ENCODE data around the gene FGFBP3.
A peak's percentile ranks its signal among the peaks of the same experiment; 100 is the strongest.

Gene FGFBP3

DNA sequence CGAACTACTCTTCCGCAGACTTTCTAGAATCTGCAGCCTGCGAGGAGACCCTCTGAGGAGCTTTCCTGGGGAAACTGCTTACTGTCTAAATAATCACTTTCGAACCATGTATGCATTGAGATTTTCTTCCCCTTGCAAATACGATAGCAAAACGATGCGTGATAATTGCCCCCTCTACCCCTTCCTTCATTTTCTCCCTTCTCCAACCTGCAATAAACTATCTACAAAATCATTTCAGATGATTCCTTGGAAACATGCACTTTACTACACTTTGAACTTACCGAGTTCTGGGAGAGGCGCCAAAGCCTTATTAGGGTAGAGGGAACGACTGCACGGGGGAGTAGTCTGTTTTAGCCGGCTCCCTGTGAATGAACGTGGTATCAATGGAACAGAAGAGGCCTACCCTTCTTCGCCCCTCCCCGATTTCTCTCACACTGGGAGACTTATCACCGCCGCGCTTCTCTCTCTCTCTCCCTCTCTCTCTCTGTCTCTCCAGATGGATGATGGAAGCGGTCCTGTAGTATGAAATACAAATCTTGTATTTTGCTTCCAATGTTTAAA lies at the start of gene FGFBP3:
FGFBP3 (minus strand) TSS at position 370 of the 561 bp plus-strand sequence. CDS start 517 bp downstream, outside the sequence.
- DNase-seq: peak; percentile 48

GRCh38 chr10:91957091-91957490 lies 47.8 kb upstream of the FGFBP3 start:
- no peak for DNase-seq

GRCh38 chr10:91955114-91955513 lies 45.8 kb upstream of the FGFBP3 start:
- DNase-seq: no peak

- DNase-seq: no peak
Measured at GRCh38 chr10:91953600-91954160, 44.4 kb upstream of the FGFBP3 start.

DNA sequence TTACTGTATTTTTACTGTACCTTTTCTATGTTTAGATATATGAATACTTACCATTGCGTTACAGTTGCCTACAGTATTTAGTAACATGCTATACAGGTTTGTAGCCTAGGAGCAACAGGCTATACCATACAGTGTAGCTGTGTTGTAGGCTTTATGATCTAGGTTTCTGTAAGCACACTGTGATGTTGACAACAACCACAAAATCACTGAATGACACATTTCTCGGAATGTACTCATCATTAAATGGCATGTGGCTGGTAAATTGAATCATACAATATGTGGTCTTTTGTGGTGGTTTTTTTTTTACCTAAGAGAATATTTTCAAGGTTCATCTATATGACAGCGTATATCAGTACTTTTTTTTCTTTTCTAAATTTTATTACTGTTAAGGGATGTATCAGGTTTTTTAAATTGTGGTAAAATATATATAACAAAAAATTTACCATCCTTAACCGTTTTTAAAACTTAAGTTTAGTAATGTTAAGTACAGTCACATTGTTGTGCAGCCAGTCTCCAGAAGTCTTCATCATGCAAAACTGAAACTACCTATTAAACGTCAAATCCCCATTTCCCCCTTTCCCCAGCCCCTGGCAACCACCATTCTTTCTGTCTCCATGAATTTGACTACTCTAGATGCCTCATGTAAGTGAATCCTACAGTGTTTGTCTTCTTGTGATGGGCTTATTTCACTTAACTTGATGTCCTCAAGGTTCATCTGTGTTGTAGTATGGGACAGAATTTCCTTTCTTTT lies 35.8 kb upstream of the FGFBP3 start:
- peak; percentile 91 for DNase-seq

DNA sequence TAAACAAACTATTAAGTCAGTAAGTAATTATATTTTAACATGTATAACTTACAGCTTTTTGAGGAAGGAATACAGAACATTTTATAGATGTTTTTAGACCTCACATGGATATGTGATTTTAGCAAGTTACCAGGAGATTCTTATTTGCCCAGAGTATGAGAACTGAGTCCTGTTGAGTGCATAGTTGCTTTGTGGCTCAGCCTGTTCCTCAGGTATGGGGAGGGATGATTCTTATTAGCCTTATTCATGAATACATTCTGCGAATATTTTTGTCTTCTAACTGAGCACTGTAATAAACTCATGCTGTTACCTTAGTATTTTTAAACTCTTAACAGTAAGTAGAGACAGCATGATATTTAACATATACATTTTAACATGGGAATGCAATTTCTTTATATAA lies 32.1 kb upstream of the FGFBP3 start:
- no peak for DNase-seq

DNA sequence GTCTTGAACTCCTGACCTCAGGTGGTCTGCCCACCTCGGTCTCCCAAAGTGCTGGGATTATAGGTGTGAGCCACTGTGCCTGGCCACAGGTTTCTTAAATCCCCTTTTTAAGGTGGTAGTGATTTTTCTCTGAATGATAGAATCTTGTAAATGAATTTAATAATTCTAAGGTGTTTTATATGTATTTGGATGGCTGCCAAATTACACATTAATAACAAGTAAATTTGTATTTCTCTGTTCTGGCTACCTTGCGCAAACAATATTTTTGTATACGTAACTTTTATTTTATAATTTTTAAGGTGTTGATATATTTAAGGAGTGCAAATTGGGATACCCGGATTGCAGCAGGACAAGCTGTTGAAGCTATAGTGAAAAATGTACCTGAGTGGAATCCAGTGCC lies 30.4 kb upstream of the FGFBP3 start:
- no peak for DNase-seq

DNA sequence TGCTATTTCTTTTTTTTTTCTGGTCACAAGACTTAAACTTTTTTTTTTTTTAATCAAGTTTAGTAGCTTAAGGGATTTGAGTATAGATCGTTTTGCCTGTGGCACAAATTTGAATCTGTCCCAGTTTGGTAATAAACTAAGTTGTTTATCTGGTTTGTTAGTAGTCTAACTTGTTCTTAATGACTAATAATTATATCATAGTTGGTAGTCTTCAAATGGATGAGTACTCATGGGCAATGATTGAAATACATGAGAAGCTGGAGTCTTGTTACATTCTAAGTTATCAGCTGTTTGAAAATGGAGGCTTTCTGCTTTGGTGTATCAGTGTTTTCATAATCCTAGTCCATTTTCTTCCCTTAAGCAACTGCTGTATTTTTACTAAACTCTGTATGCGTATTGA lies 26.6 kb upstream of the FGFBP3 start:
- DNase-seq: no peak

DNA sequence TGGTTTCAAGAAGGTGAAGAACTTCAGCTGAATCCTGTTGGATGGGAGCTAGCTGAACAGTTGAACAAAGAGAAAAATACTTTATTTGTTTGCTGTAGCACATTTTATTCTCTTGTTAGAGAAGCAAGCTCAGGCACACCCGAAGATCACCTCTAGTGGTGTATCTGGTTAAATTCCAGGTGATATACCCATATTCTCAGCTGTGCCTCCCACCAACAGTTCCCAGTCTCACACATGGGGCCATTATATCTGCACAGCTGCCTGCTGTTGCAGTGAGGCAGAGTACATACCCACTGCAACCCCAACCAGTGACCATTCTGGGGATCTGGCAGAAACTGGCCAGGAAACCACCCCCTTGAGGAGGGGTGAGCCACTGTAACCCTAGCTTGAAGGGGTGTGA lies 23.5 kb upstream of the FGFBP3 start:
- no peak for DNase-seq

- DNase-seq: no peak
Measured at GRCh38 chr10:91931526-91932190, 22.4 kb upstream of the FGFBP3 start.

DNA sequence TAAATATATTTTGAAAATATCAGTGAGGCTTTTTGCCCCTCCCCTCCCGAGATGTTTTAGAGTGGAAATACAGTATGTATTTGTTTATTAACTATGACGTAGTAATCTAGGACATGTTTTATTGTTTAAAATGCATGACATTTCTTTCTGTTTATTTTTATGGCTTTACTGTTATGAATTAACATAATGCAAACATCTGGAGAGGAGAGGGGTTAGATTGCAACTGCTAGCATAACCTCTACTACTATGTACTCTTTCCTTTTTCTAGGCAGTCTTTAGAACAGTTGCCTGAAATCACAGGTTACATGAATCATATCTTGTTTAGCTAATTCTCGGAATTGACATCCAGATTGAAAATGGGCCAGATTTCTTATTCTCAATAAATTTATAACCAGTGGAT lies 21.7 kb upstream of the FGFBP3 start:
- no peak for DNase-seq

GRCh38 chr10:91925022-91925320 lies 15.7 kb upstream of the FGFBP3 start:
- DNase-seq: no peak

DNA sequence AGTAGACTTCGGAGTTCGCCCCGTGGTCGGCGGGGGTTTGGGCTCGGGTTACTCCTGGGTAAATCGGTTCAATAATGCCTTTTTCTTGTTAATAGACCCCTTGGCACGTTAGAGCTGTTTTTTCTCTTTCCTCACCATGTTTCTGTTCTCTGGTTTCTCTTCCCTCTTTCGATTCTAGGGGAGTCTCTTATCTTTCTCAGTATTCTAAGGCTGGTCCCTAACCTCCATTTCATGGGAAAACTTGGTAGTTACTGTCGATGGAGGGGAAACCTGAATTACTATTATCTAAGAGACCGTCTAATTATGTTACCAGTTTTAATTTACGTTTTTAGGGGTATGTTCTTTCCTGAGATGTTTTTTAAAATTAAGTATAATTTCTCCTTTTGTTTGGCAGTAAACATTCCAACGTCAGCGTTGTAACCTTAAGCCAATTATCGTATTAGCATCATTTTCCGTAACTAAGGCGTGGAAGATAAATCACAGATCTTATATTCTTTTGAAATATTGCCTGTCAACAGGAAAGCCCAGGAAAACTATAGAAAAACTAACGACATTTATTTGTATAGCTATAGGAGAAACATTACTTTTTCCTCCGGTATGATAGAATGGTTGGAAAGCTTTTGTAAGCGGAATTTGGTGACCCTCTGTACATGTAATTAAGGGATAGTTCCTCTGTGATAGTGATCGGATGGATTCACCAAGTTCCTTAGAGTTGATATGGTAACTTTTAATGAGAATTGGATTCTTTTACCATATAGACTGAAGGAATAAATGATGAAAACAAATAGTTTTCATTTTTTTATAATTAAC lies 15.1 kb upstream of the FGFBP3 start:
- no peak for DNase-seq

DNA sequence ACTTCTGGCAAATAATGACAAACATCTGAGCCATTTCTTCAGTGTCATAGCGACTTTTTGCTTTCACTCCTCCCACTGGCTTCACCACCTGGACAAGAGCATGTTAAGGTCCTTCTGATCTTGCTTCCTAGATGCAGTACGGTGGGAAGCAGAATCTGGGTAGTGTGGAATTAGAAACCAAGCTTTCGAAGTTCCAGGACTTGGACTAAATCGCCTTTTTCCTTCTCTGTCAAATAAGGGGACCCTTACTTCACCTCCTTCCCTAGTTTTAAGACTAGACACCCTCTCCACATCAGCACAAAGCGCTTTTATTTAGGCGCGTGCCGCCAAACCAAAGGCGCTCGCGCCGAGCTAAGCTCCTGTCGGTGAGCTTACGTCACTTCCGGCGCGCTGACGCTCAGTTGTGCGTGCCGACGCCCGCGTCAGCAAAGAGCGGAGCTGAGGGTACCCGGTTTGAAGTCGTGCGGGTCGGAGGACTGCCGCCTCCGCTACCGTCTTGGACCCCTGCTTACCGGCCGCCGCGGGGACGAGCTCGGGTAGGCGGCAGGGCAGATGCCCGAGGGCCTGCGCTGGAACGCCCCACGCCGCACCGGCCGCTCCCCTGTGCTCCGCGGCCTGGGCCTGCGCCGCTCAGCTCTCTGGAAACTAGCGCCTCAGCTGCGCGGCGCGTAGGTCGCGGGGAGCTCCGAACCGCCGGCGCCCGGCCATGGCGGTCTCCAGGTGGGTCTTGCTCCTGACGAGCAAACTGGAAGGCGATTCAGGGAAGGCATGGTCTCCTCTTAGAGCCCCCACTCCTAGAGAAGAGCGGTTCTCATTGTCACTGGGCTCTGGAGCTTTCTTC lies 14.3 kb upstream of the FGFBP3 start, which contains the start of gene BTAF1:
BTAF1 (plus strand) TSS at position 400 of the 841 bp plus-strand sequence; CDS start at position 707, 307 bp downstream.
- peak; percentile 95 for DNase-seq

GRCh38 chr10:91919651-91920050 lies 10.4 kb upstream of the FGFBP3 start:
- no peak for DNase-seq

- no peak for DNase-seq
Measured at GRCh38 chr10:91910467-91910866, 1.2 kb upstream of the FGFBP3 start.

DNA sequence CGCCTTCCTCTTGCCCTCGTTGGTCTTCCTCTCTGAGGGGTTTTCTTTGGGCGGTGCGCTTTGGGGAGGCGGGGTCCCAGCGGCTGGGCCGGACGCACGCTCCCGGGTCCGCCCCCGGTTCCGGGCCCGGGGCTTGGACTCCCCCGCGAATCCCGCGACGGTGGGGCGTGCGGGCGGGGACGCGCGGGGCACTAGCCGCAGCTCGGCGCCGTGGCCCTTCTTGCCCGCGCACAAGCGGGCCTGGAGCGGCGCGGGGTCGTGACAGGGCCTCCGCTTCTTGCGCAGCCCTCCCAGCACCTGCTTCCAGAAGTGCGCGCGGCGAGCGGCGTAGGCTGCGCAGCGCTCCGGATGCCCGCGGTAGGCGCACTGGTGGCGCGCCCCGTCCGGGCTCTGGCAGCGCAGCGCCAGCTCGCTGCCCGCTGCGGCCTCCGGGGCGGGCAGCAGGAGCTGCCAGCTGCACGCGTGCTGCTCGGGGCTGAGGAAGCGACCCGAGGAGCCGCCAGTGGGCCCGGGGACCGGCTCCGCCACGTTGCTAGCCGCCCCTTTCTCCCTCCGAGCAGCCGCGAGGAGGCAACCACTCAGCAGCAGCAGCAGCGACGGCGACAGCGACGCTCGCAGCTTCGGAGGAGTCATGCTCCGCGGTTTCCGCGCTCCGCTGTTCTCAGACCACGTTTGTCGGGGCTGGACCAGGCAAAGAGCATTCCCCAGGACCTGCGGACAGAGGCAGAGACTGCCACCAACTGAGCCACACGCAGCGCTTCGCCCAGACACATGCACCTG lies 759 bp downstream of the FGFBP3 start:
- peak; percentile 82 for DNase-seq

- no peak for DNase-seq
Measured at GRCh38 chr10:91907914-91908336, 1.4 kb downstream of the FGFBP3 start.

GRCh38 chr10:91907033-91907594 lies 2.2 kb downstream of the FGFBP3 start:
- DNase-seq: no peak

- DNase-seq: peak; percentile 88
Measured at GRCh38 chr10:91901784-91902677, 7.3 kb downstream of the FGFBP3 start.

Data from activated CD4-positive, alpha-beta T cell treated with anti-CD3 and anti-CD28 coated beads, Interleukin-2, amount 50 U/mL, for 16 hours (primary cell).